HepG2 (cell line): ENCODE data around the gene SPRYD3. TPM values are rescaled to one million over a fixed set of nuclear protein-coding genes. Genes with fewer than 3 reads are reported as not detected.

Experiments
- FOXK1 ChIP-seq: sonication (generic); formaldehyde crosslinking; IDR thresholded peaks from 2 replicates; pipeline ENCODE4 v1.4.0; 2020; ENCODE audit warnings: low read depth, missing genetic modification reagents, borderline replicate concordance
- FOXK2 ChIP-seq: fragments of 450-650 bp; IDR thresholded peaks from 2 replicates; pipeline ENCODE4 v1.6.1; 2016
- KDM3A ChIP-seq: IDR thresholded peaks from 2 replicates; pipeline ENCODE4 v1.6.1; 2018; ENCODE audit warnings: low read depth, missing compliant biosample characterization
- KLF11 ChIP-seq: IDR thresholded peaks from 2 replicates; pipeline ENCODE4 v1.6.1; 2016; ENCODE audit warnings: missing compliant biosample characterization
- MTA1 ChIP-seq: sonication (generic); formaldehyde crosslinking; IDR thresholded peaks from 2 replicates; pipeline ENCODE4 v1.4.0; 2020; ENCODE audit warnings: missing genetic modification reagents, mild to moderate bottlenecking, borderline replicate concordance
- PHF21A ChIP-seq: sonication (generic); formaldehyde crosslinking; IDR thresholded peaks from 2 replicates; pipeline ENCODE4 v1.5.0; 2020; ENCODE audit warnings: mild to moderate bottlenecking, missing genetic modification reagents
- REPIN1 ChIP-seq: sonication (generic); formaldehyde crosslinking; IDR thresholded peaks from 2 replicates; pipeline ENCODE4 v1.8.0; 2022; ENCODE audit warnings: missing genetic modification reagents, low read depth, mild to moderate bottlenecking, borderline replicate concordance
- SNAPC2 ChIP-seq: sonication (generic); formaldehyde crosslinking; IDR thresholded peaks from 2 replicates; pipeline ENCODE4 v1.8.1; 2022; ENCODE audit warnings: mild to moderate bottlenecking, missing genetic modification reagents
- ZFX ChIP-seq: sonication (generic); formaldehyde crosslinking; IDR thresholded peaks from 2 replicates; pipeline ENCODE4 v1.4.0; 2020; ENCODE audit warnings: mild to moderate bottlenecking, low read depth, missing genetic modification reagents, moderate library complexity
- ZNF431 ChIP-seq: sonication (generic); formaldehyde crosslinking; IDR thresholded peaks from 2 replicates; pipeline ENCODE4 v1.9.0; 2022; ENCODE audit warnings: missing genetic modification reagents, low read depth, mild to moderate bottlenecking, borderline replicate concordance
- ZNF572 ChIP-seq: sonication (generic); formaldehyde crosslinking; IDR thresholded peaks from 2 replicates; pipeline ENCODE4 v1.5.1; 2020; ENCODE audit warnings: mild to moderate bottlenecking, missing genetic modification reagents
- ZNF709 ChIP-seq: sonication (generic); formaldehyde crosslinking; IDR thresholded peaks from 2 replicates; pipeline ENCODE4 v1.5.0; 2020; ENCODE audit warnings: mild to moderate bottlenecking, missing genetic modification reagents
- polyA plus RNA-seq, 8 experiments: library from polyadenylated mRNA; depleted of rRNA in 3 of 8; stranded (reverse) in 7 of 8; unstranded in 1 of 8; fragments of >200 nt; fragmentation: Illumina TruSeq in 4 of 8; extraction: Trizol in 4 of 8; gene quantifications; 2 replicates each; pipeline versions ENCODE4 v1.2.1 to v1.2.3, GENCODE V29; 2011 to 2016; ENCODE audit warnings: low read depth in 4 of 8, missing spikeins in 1 of 8, mixed read lengths in 1 of 8; ENCODE audit not compliant: insufficient read depth in 1 of 8
- total RNA-seq, 5 experiments: library from RNA; depleted of rRNA; stranded (reverse); fragments of >200 nt; fragmentation: Illumina TruSeq; extraction: Trizol; gene quantifications; 2 replicates each; pipeline ENCODE4 v1.2.3, GENCODE V29; 2016; ENCODE audit warnings: low read depth in 1 of 5
- TF ChIP-seq, protein P1 (sequence below): sonication (generic); formaldehyde crosslinking; IDR thresholded peaks from 2 replicates; pipeline ENCODE4 v1.4.0; 2020; ENCODE audit warnings: missing genetic modification reagents
- TF ChIP-seq, protein P2 (sequence below): sonication (generic); formaldehyde crosslinking; IDR thresholded peaks from 2 replicates; pipeline ENCODE4 v1.5.1; 2020; ENCODE audit warnings: mild to moderate bottlenecking, missing genetic modification reagents
- TF ChIP-seq, protein P3 (sequence below): sonication (generic); formaldehyde crosslinking; IDR thresholded peaks from 2 replicates; pipeline ENCODE4 v1.4.0; 2020; ENCODE audit warnings: missing genetic modification reagents, borderline replicate concordance
- TF ChIP-seq, protein P4 (sequence below): sonication (generic); formaldehyde crosslinking; IDR thresholded peaks from 2 replicates; pipeline ENCODE4 v1.5.1; 2020; ENCODE audit warnings: mild to moderate bottlenecking, missing genetic modification reagents, borderline replicate concordance

Gene SPRYD3
- total and polyA plus RNA-seq, 2 of the 13 experiments (the other 11 are each of a cell fraction or from before 2014, with no cell fraction given), result 9.0 to 9.2 TPM

DNA sequence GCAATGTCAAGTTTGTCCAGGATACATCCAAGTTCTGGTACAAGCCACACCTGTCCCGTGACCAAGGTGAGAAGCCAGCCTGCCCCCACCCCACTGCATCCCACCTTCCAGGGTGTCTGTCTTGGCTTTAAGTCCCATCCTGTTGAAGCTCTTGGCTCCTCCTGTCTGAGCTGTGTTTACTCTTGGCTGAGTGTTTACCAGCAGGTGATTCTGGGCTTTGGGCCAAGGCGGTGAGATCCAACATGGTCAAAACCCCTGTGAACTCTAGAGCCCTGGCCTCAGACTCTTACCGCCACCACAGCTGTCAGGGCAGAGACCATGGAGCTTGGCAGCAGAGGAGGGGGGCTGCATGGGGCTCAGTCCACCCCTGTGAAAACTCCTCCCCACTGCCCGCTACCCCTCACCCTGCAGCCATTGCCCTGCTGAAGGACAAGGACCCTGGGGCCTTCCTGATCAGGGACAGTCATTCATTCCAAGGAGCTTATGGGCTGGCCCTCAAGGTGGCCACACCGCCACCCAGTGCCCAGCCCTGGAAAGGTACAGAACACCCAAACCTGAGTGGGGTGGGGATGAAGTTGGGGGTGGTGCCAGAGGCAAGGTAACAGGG lies 17.7 kb downstream of the SPRYD3 start (continued):
- TF ChIP-seq, protein P1, sequence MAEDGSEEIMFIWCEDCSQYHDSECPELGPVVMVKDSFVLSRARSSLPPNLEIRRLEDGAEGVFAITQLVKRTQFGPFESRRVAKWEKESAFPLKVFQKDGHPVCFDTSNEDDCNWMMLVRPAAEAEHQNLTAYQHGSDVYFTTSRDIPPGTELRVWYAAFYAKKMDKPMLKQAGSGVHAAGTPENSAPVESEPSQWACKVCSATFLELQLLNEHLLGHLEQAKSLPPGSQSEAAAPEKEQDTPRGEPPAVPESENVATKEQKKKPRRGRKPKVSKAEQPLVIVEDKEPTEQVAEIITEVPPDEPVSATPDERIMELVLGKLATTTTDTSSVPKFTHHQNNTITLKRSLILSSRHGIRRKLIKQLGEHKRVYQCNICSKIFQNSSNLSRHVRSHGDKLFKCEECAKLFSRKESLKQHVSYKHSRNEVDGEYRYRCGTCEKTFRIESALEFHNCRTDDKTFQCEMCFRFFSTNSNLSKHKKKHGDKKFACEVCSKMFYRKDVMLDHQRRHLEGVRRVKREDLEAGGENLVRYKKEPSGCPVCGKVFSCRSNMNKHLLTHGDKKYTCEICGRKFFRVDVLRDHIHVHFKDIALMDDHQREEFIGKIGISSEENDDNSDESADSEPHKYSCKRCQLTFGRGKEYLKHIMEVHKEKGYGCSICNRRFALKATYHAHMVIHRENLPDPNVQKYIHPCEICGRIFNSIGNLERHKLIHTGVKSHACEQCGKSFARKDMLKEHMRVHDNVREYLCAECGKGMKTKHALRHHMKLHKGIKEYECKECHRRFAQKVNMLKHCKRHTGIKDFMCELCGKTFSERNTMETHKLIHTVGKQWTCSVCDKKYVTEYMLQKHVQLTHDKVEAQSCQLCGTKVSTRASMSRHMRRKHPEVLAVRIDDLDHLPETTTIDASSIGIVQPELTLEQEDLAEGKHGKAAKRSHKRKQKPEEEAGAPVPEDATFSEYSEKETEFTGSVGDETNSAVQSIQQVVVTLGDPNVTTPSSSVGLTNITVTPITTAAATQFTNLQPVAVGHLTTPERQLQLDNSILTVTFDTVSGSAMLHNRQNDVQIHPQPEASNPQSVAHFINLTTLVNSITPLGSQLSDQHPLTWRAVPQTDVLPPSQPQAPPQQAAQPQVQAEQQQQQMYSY, result no peak
- TF ChIP-seq, protein P2, sequence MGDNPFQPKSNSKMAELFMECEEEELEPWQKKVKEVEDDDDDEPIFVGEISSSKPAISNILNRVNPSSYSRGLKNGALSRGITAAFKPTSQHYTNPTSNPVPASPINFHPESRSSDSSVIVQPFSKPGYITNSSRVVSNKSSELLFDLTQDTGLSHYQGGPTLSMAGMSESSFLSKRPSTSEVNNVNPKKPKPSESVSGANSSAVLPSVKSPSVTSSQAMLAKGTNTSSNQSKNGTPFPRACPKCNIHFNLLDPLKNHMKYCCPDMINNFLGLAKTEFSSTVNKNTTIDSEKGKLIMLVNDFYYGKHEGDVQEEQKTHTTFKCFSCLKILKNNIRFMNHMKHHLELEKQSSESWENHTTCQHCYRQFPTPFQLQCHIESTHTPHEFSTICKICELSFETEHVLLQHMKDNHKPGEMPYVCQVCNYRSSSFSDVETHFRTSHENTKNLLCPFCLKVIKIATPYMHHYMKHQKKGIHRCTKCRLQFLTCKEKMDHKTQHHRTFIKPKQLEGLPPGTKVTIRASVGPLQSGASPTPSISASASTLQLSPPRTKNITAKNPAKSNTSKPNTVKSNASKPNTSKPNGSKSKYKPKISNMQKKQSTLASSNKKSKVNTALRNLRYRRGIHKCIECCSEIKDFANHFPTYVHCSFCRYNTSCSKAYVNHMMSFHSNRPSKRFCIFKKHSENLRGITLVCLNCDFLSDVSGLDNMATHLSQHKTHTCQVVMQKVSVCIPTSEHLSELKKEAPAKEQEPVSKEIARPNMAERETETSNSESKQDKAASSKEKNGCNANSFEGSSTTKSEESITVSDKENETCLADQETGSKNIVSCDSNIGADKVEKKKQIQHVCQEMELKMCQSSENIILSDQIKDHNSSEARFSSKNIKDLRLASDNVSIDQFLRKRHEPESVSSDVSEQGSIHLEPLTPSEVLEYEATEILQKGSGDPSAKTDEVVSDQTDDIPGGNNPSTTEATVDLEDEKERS (CRISPR knock-in tag), result peak; percentile 24; the same call in 1 of the 2 replicates
- TF ChIP-seq ZFX (CRISPR knock-in tag), result 0 out of 2 replicates have a peak, but pooled peaks have one; percentile 30
- TF ChIP-seq FOXK2, result peak; percentile 65; the same call in 1 of the 2 replicates
- TF ChIP-seq PHF21A, result peak; percentile 22; the same call in 1 of the 2 replicates
- TF ChIP-seq, protein P3, sequence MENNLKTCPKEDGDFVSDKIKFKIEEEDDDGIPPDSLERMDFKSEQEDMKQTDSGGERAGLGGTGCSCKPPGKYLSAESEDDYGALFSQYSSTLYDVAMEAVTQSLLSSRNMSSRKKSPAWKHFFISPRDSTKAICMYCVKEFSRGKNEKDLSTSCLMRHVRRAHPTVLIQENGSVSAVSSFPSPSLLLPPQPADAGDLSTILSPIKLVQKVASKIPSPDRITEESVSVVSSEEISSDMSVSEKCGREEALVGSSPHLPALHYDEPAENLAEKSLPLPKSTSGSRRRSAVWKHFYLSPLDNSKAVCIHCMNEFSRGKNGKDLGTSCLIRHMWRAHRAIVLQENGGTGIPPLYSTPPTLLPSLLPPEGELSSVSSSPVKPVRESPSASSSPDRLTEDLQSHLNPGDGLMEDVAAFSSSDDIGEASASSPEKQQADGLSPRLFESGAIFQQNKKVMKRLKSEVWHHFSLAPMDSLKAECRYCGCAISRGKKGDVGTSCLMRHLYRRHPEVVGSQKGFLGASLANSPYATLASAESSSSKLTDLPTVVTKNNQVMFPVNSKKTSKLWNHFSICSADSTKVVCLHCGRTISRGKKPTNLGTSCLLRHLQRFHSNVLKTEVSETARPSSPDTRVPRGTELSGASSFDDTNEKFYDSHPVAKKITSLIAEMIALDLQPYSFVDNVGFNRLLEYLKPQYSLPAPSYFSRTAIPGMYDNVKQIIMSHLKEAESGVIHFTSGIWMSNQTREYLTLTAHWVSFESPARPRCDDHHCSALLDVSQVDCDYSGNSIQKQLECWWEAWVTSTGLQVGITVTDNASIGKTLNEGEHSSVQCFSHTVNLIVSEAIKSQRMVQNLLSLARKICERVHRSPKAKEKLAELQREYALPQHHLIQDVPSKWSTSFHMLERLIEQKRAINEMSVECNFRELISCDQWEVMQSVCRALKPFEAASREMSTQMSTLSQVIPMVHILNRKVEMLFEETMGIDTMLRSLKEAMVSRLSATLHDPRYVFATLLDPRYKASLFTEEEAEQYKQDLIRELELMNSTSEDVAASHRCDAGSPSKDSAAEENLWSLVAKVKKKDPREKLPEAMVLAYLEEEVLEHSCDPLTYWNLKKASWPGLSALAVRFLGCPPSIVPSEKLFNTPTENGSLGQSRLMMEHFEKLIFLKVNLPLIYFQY, result peak; percentile 19; the same call in 1 of the 2 replicates
- TF ChIP-seq KLF11 (CRISPR knock-in tag), result peak; percentile 76; the same call in 1 of the 2 replicates
- 0 out of 2 replicates have a peak, but pooled peaks have one; percentile 33 for TF ChIP-seq ZNF572 (CRISPR knock-in tag)
- TF ChIP-seq FOXK1 (CRISPR knock-in tag), result peak; percentile 88; the same call in 1 of the 2 replicates
- 0 out of 2 replicates have a peak, but pooled peaks have one; percentile 55 for TF ChIP-seq KDM3A
- peak; percentile 79; the same call in 1 of the 2 replicates for TF ChIP-seq REPIN1 (CRISPR knock-in tag)
- TF ChIP-seq ZNF709, result no peak
- TF ChIP-seq, protein P4, sequence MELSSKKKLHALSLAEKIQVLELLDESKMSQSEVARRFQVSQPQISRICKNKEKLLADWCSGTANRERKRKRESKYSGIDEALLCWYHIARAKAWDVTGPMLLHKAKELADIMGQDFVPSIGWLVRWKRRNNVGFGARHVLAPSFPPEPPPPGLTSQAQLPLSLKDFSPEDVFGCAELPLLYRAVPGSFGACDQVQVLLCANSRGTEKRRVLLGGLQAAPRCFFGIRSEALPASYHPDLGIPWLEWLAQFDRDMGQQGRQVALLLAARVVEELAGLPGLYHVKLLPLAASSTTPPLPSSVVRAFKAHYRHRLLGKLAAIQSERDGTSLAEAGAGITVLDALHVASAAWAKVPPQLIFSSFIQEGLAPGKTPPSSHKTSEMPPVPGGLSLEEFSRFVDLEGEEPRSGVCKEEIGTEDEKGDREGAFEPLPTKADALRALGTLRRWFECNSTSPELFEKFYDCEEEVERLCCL (CRISPR knock-in tag), result no peak
- 0 out of 2 replicates have a peak, but pooled peaks have one; percentile 34 for TF ChIP-seq SNAPC2 (CRISPR knock-in tag)
- peak; percentile 86; the same call in 1 of the 2 replicates for TF ChIP-seq MTA1
- TF ChIP-seq ZNF431 (CRISPR knock-in tag), result 0 out of 2 replicates have a peak, but pooled peaks have one; percentile 27
